H9 (cell line): ENCODE results near the gene S100B. TPM values are rescaled to one million over a fixed set of nuclear protein-coding genes. Genes with fewer than 3 reads are reported as not detected.

Source experiments
- DNase-seq: peaks from one replicate; pipeline ENCODE4 v3.0.0-alpha.2; 2017
- H2AFZ ChIP-seq: one replicate; pipeline ENCODE4 v1.6.1; 2013; ENCODE audit warnings: mild to moderate bottlenecking, low read length, control low read depth, moderate library complexity
- H2AK5ac ChIP-seq: 2 replicates; pipeline ENCODE4 v1.6.1; 2013; ENCODE audit warnings: low read length, control low read depth, mixed read lengths; ENCODE audit not compliant: insufficient read length
- H2BK120ac ChIP-seq: one replicate; pipeline ENCODE4 v1.6.1; 2013; ENCODE audit warnings: low read depth, mild to moderate bottlenecking, low read length, control low read depth, inconsistent platforms; ENCODE audit not compliant: poor library complexity, severe bottlenecking
- H2BK12ac ChIP-seq: 2 replicates; pipeline ENCODE4 v1.6.1; 2013; ENCODE audit warnings: low read length, control low read depth, mixed read lengths, low read depth; ENCODE audit not compliant: insufficient read length
- H2BK15ac ChIP-seq: 2 replicates; pipeline ENCODE4 v1.6.1; 2013; ENCODE audit warnings: low read depth, low read length, control low read depth
- H2BK20ac ChIP-seq: one replicate; pipeline ENCODE4 v1.6.1; 2013; ENCODE audit warnings: low read depth, mild to moderate bottlenecking, low read length, control low read depth, inconsistent platforms; ENCODE audit not compliant: poor library complexity, severe bottlenecking
- H2BK5ac ChIP-seq: 2 replicates; pipeline ENCODE4 v1.6.1; 2013; ENCODE audit warnings: low read length, control low read depth, mixed read lengths; ENCODE audit not compliant: insufficient read length
- H3K14ac ChIP-seq: 2 replicates; pipeline ENCODE4 v1.6.1; 2013; ENCODE audit warnings: low read length, control low read depth; ENCODE audit not compliant: insufficient read depth
- H3K18ac ChIP-seq: 2 replicates; pipeline ENCODE4 v1.6.1; 2013; ENCODE audit warnings: low read depth, mild to moderate bottlenecking, mixed read lengths, low read length, control low read depth; ENCODE audit not compliant: insufficient read length
- H3K23ac ChIP-seq: 2 replicates; pipeline ENCODE4 v1.6.1; 2013; ENCODE audit warnings: low read length, control low read depth, mixed read lengths, low read depth; ENCODE audit not compliant: insufficient read length
- H3K23me2 ChIP-seq: 2 replicates; pipeline ENCODE4 v1.6.1; 2013; ENCODE audit warnings: low read depth, mild to moderate bottlenecking, mixed read lengths, low read length, control low read depth; ENCODE audit not compliant: insufficient read length, poor library complexity, severe bottlenecking
- H3K27ac ChIP-seq: 2 replicates; pipeline ENCODE4 v1.5.1; 2013; ENCODE audit warnings: low read length, control low read depth, mixed read lengths, low read depth; ENCODE audit not compliant: insufficient read length
- H3K27me3 ChIP-seq: 2 replicates; pipeline ENCODE4 v1.6.1; 2013; ENCODE audit warnings: low read length, control low read depth, inconsistent platforms; ENCODE audit not compliant: insufficient read depth
- H3K4ac ChIP-seq: 2 replicates; pipeline ENCODE4 v1.6.1; 2013; ENCODE audit warnings: low read depth, mild to moderate bottlenecking, control low read depth, inconsistent platforms, low read length, moderate library complexity
- H3K4me1 ChIP-seq: 2 replicates; pipeline ENCODE4 v1.6.1; 2013; ENCODE audit warnings: low read length, control low read depth, inconsistent platforms; ENCODE audit not compliant: insufficient read depth
- H3K4me2 ChIP-seq: 2 replicates; pipeline ENCODE4 v1.6.1; 2013; ENCODE audit warnings: low read length, control low read depth, mixed read lengths; ENCODE audit not compliant: insufficient read length, insufficient read depth
- H3K56ac ChIP-seq: 2 replicates; pipeline ENCODE4 v1.6.1; 2013; ENCODE audit warnings: low read depth, mild to moderate bottlenecking, mixed read lengths, low read length, control low read depth; ENCODE audit not compliant: insufficient read length
- H3K79me1 ChIP-seq: 2 replicates; pipeline ENCODE4 v1.6.1; 2013; ENCODE audit warnings: low read depth, mild to moderate bottlenecking, moderate library complexity, low read length, control low read depth, inconsistent platforms; ENCODE audit not compliant: insufficient read depth, poor library complexity, severe bottlenecking
- H3K79me2 ChIP-seq: 2 replicates; pipeline ENCODE4 v1.6.1; 2013; ENCODE audit warnings: low read length, control low read depth, inconsistent platforms; ENCODE audit not compliant: insufficient read depth
- H3K9ac ChIP-seq: 2 replicates; pipeline ENCODE4 v1.6.1; 2013; ENCODE audit warnings: low read length, control low read depth, mixed read lengths; ENCODE audit not compliant: insufficient read length; ENCODE audit errors: extremely low read depth
- H3K9me3 ChIP-seq: one replicate; pipeline ENCODE4 v1.6.1; 2013; ENCODE audit warnings: low read depth, low read length, inconsistent platforms; ENCODE audit not compliant: control insufficient read depth
- H3T11ph ChIP-seq: one replicate; pipeline ENCODE4 v1.6.1; 2013; ENCODE audit warnings: mild to moderate bottlenecking, low read length, control low read depth, inconsistent platforms
- H4K20me1 ChIP-seq: one replicate; pipeline ENCODE4 v1.6.1; 2013; ENCODE audit not compliant: control insufficient read depth, insufficient read length, insufficient read depth
- H4K5ac ChIP-seq: 2 replicates; pipeline ENCODE4 v1.6.1; 2013; ENCODE audit warnings: low read depth, mild to moderate bottlenecking, mixed read lengths, low read length, control low read depth; ENCODE audit not compliant: insufficient read length
- H4K8ac ChIP-seq: replicated peaks from 2 replicates; pipeline ENCODE4 v1.6.1; 2013; ENCODE audit warnings: low read length, control low read depth, mixed read lengths, low read depth; ENCODE audit not compliant: insufficient read length
- H4K91ac ChIP-seq: 2 replicates; pipeline ENCODE4 v1.6.1; 2013; ENCODE audit warnings: low read depth, mild to moderate bottlenecking, moderate library complexity, mixed read lengths, low read length, control low read depth; ENCODE audit not compliant: insufficient read length
- H3K27ac Mint-ChIP-seq, 3 experiments: 2 replicates in 2 of 3; 3 replicates in 1 of 3; pipeline ENCODE4 v1.8.0; 2020 to 2021; ENCODE audit warnings: mixed read lengths in 3 of 3, mild to moderate bottlenecking in 1 of 3, moderate library complexity in 1 of 3
- H3K27me3 Mint-ChIP-seq: 2 replicates; pipeline ENCODE4 v1.8.0; 2021; ENCODE audit warnings: low read depth, mild to moderate bottlenecking, moderate library complexity, mixed read lengths
- H3K36me3 Mint-ChIP-seq, 3 experiments: 2 replicates in 2 of 3; 3 replicates in 1 of 3; pipeline ENCODE4 v1.8.0; 2020 to 2021; ENCODE audit warnings: low read depth in 3 of 3, mixed read lengths in 3 of 3; ENCODE audit not compliant: insufficient read depth in 1 of 3
- H3K4me1 Mint-ChIP-seq, 2 experiments: 2 replicates each; pipeline ENCODE4 v1.8.0; 2020; ENCODE audit warnings: mixed read lengths in 2 of 2
- H3K4me3 Mint-ChIP-seq, 2 experiments: 2 replicates in 1 of 2; 3 replicates in 1 of 2; pipeline ENCODE4 v1.8.0; 2020 to 2021; ENCODE audit warnings: mild to moderate bottlenecking in 2 of 2, mixed read lengths in 2 of 2, moderate library complexity in 1 of 2
- H3K9me3 Mint-ChIP-seq, 2 experiments: 2 replicates in 1 of 2; 3 replicates in 1 of 2; pipeline ENCODE4 v1.8.0; 2020; ENCODE audit warnings: mild to moderate bottlenecking in 2 of 2, mixed read lengths in 2 of 2, moderate library complexity in 1 of 2
- WGBS: extraction: QIAGEN DNeasy Blood & Tissue Kit; methylation state at CpG from one replicate; pipeline ENCODE4 v1.1.7; 2013; ENCODE audit warnings: missing lambda C conversion rate, low lambda C conversion rate, mixed read lengths; ENCODE audit not compliant: insufficient read length; ENCODE audit errors: extremely low coverage; 5-methylcytosine and 5-hydroxymethylcytosine counted together
- total RNA-seq: library from RNA; stranded (reverse); gene quantifications from 2 replicates; pipeline ENCODE4 v1.2.1, GENCODE V29; 2021
- TF ChIP-seq, protein P1 (sequence below): fragments of 200-600 bp; sonication (generic); conservative IDR thresholded peaks from 3 replicates; pipeline ENCODE4 v1.8.0; 2021; ENCODE audit warnings: antibody characterized with exemption, mild to moderate bottlenecking

The S100B gene
- total RNA-seq, 1 experiment from 2014 or later, result 0.26 TPM

DNA sequence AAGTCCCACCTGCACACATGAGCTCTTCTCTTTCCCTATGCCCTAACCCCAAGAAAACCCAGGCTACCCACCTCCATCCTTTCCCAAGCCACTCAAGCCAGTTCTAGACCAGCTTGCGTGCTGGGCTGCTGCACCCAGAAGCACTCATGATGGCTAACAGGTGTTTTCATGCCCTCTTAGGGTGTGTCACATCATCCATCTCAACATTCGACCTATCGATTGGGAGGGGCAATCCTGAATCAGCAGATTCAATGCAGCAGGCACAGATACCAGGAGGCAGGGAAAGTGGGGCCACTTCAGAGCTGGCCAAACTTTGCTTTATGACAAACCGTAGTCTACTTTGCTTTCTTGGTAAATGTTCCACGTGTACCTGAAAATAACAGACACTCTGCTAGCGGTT lies 24.0 kb upstream of the S100B start:
- H3K14ac ChIP-seq, result no peak overlapping the region
- Mint-ChIP-seq H3K4me3 (no peak overlapping the region), H3K36me3 (peaks cover 6 to 18% (median 11%) of the 10 kb centered on the region in 3 experiments), H3K27me3 (peaks cover 5% of the 10 kb centered on the region), H3K4me1 (peaks cover 13 to 16% of the 10 kb centered on the region in 2 experiments), H3K9me3 (peaks cover 16 to 23% of the 10 kb centered on the region in 2 experiments), H3K27ac (no peak overlapping the region)
- no peak overlapping the region for H3K27ac ChIP-seq
- no peak overlapping the region for H2BK20ac ChIP-seq
- no peak overlapping the region for H3T11ph ChIP-seq
- DNase-seq, result no peak
- WGBS, result no CpG with 5 or more reads among the region's 6 CpGs
- H4K91ac ChIP-seq, result no peak overlapping the region
- H3K79me2 ChIP-seq, result no peaks in the 10 kb centered on the region
- H2BK15ac ChIP-seq, result no peak overlapping the region
- TF ChIP-seq, protein P1, sequence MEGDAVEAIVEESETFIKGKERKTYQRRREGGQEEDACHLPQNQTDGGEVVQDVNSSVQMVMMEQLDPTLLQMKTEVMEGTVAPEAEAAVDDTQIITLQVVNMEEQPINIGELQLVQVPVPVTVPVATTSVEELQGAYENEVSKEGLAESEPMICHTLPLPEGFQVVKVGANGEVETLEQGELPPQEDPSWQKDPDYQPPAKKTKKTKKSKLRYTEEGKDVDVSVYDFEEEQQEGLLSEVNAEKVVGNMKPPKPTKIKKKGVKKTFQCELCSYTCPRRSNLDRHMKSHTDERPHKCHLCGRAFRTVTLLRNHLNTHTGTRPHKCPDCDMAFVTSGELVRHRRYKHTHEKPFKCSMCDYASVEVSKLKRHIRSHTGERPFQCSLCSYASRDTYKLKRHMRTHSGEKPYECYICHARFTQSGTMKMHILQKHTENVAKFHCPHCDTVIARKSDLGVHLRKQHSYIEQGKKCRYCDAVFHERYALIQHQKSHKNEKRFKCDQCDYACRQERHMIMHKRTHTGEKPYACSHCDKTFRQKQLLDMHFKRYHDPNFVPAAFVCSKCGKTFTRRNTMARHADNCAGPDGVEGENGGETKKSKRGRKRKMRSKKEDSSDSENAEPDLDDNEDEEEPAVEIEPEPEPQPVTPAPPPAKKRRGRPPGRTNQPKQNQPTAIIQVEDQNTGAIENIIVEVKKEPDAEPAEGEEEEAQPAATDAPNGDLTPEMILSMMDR, result no peak
- H2AFZ ChIP-seq, result no peak overlapping the region
- H3K4me2 ChIP-seq, result no peak overlapping the region
- no peaks in the 10 kb centered on the region for H3K79me1 ChIP-seq
- no peak overlapping the region for H3K9ac ChIP-seq
- H3K56ac ChIP-seq, result no peak overlapping the region
- no peaks in the 10 kb centered on the region for H4K20me1 ChIP-seq
- H4K8ac ChIP-seq, result no peak overlapping the region
- no peak overlapping the region for H3K18ac ChIP-seq
- H2BK12ac ChIP-seq, result no peak overlapping the region
- H3K4ac ChIP-seq, result no peak overlapping the region
- no peak overlapping the region for H2BK120ac ChIP-seq
- no peaks in the 10 kb centered on the region for H3K4me1 ChIP-seq
- H2AK5ac ChIP-seq, result no peak overlapping the region
- H3K23ac ChIP-seq, result no peak overlapping the region
- H2BK5ac ChIP-seq, result no peak overlapping the region
- peaks cover 7% of the 10 kb centered on the region for H3K9me3 ChIP-seq
- no peaks in the 10 kb centered on the region for H3K27me3 ChIP-seq
- H4K5ac ChIP-seq, result no peak overlapping the region
- H3K23me2 ChIP-seq, result no peaks in the 10 kb centered on the region
